Stomach (tissue), 9 donors: Measurements from ENCODE around the gene PLEKHD1. TPM values are rescaled to one million over a fixed set of nuclear protein-coding genes. Genes with fewer than 3 reads are reported as not detected.

Source experiments
- DNase-seq, 2 donors: peaks; one replicate each; pipeline versions ENCODE4 v3.0.0 to v3.0.0-alpha.2; 2013 to 2019
- H3K27ac ChIP-seq, 5 donors: fragments of 200-600 bp in 4 of 5; sonication (generic) in 4 of 5; one replicate each; pipeline ENCODE4 v1.5.1; 2013 to 2019; ENCODE audit warnings: mild to moderate bottlenecking in 1 of 5, moderate library complexity in 1 of 5
- H3K27me3 ChIP-seq, 3 donors: fragments of 200-600 bp; sonication (generic); one replicate each; pipeline ENCODE4 v1.5.1; 2017 to 2019; ENCODE audit warnings: mixed run types in 1 of 3
- H3K36me3 ChIP-seq, 4 donors: fragments of 200-600 bp; sonication (generic); 1 replicate in 3 of 4; 2 replicates in 1 of 4; pipeline ENCODE4 v1.5.1; 2016 to 2019
- H3K4me1 ChIP-seq, 4 donors: fragments of 200-600 bp; sonication (generic); one replicate each; pipeline ENCODE4 v1.5.1; 2016 to 2019
- H3K4me3 ChIP-seq, 4 donors: fragments of 200-600 bp; sonication (generic) in 3 of 4; one replicate each; pipeline ENCODE4 v1.5.1; 2016 to 2019; ENCODE audit warnings: mild to moderate bottlenecking in 1 of 4
- H3K9me3 ChIP-seq, 4 donors: fragments of 200-600 bp; sonication (generic); one replicate each; pipeline ENCODE4 v1.5.1; 2016 to 2019
- EP300 ChIP-seq: sonication (generic); formaldehyde crosslinking; IDR thresholded peaks from one replicate; pipeline ENCODE4 v1.6.1; 2017; ENCODE audit warnings: antibody characterized with exemption
- POLR2A ChIP-seq, 4 donors: fragments of 450-650 bp; IDR thresholded peaks; one replicate each; pipeline ENCODE4 v1.6.1; 2016; ENCODE audit warnings: antibody characterized with exemption in 4 of 4, control low read depth in 2 of 4, mild to moderate bottlenecking in 1 of 4, moderate library complexity in 1 of 4
- POLR2AphosphoS5 ChIP-seq, 3 donors: sonication (generic); formaldehyde crosslinking; IDR thresholded peaks; one replicate each; pipeline ENCODE4 v1.6.1; 2016; ENCODE audit warnings: antibody characterized with exemption in 3 of 3
- WGBS, 5 donors: extraction: QIAGEN DNeasy Blood & Tissue Kit in 3 of 5; methylation state at CpG; one replicate each; pipeline versions ENCODE4 v1.1.5 to v1.1.7; 2013 to 2018; 5-methylcytosine and 5-hydroxymethylcytosine counted together
- intact Hi-C: fragments of 100-400 bp; cut with DNase I; formaldehyde crosslinking; loops from one replicate; pipeline ENCODE4 v1.15.1; 2023; ENCODE audit warnings: low total_unique reads
- polyA plus RNA-seq, 3 donors: library from polyadenylated mRNA; stranded (reverse); fragments of 200-250 nt; gene quantifications; one replicate each; pipeline ENCODE4 v1.2.3, GENCODE V29; 2013
- total RNA-seq, 5 donors: library from RNA; depleted of rRNA; stranded (reverse); fragments of >200 nt; gene quantifications; one replicate each; pipeline versions ENCODE4 v1.1.0 to v1.2.3, GENCODE V29; 2014 to 2016
- TF ChIP-seq, protein P1 (sequence below), 7 experiments: fragments of 450-650 bp in 4 of 7; fragments of 200-600 bp in 3 of 7; sonication (generic) in 3 of 7; IDR thresholded peaks; one replicate each; pipeline ENCODE4 v1.5.1; 2016 to 2019; ENCODE audit warnings: antibody characterized with exemption in 7 of 7, control low read depth in 2 of 7, mild to moderate bottlenecking in 1 of 7
- donor health status: healthy with polysubstance abuse.
- donor health status: Bipolar disorder and iron deficiency.
- donor health status: healthy.

PLEKHD1 gene
- total and polyA plus RNA-seq, 8 donors = 0.08 to 0.55 (median 0.14) TPM; not detected in 4

DNA sequence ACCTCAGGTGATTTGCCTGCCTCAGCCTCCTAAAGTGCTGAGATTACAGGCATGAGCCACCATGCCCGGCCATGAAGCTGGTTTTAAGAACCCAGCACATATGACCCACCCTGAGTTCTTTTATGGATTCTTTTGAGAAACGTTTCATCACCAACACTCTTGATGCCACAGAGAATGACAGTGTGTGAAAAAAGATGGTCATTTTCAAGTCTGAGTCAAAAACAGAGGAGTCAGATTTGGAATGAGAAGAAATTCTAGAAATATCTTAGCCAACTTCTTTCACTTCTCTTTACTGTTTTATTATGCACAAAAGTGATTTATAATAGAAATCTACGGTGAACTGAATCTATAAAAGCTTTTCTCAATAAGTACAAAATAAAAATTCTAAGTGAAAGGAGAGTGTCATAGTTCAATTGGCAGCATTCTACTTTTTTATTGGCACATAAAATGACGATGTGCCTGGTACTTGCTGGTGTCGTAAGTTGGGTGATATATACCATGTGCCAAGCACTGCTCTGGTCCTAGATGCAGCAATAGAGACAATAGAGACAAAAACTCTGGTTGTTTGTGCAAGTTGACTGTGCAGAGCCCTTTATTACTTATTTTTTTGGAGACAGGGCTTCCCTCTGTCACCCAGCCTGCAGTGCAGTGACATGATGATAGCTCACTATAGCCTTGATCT, 56.3 kb downstream of the PLEKHD1 start:
- 75 to 83% (median 82%) methylated on average over 5 of the region's 5 CpGs for whole genome bisulfite sequencing, 5 donors
- Histone ChIP-seq H3K9me3 (no peaks in the 10 kb centered on the region), H3K27ac (no peak overlapping the region), H3K36me3 (no peaks in the 10 kb centered on the region), H3K4me1 (no peaks in the 10 kb centered on the region), H3K4me3 (no peak overlapping the region), H3K27me3 (peaks cover 0 to 35% (median 0%) of the 10 kb centered on the region in 3 donors)
- TF ChIP-seq POLR2AphosphoS5 (IDR thresholded peaks at IDR 0.05) (no peak), EP300 (no peak), POLR2A (IDR thresholded peaks at IDR 0.05) (no peak)
- TF ChIP-seq, protein P1, sequence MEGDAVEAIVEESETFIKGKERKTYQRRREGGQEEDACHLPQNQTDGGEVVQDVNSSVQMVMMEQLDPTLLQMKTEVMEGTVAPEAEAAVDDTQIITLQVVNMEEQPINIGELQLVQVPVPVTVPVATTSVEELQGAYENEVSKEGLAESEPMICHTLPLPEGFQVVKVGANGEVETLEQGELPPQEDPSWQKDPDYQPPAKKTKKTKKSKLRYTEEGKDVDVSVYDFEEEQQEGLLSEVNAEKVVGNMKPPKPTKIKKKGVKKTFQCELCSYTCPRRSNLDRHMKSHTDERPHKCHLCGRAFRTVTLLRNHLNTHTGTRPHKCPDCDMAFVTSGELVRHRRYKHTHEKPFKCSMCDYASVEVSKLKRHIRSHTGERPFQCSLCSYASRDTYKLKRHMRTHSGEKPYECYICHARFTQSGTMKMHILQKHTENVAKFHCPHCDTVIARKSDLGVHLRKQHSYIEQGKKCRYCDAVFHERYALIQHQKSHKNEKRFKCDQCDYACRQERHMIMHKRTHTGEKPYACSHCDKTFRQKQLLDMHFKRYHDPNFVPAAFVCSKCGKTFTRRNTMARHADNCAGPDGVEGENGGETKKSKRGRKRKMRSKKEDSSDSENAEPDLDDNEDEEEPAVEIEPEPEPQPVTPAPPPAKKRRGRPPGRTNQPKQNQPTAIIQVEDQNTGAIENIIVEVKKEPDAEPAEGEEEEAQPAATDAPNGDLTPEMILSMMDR (IDR thresholded peaks at IDR 0.05) = no peak
- no peak for DNase-seq
- intact Hi-C loops = no loop called here

DNA sequence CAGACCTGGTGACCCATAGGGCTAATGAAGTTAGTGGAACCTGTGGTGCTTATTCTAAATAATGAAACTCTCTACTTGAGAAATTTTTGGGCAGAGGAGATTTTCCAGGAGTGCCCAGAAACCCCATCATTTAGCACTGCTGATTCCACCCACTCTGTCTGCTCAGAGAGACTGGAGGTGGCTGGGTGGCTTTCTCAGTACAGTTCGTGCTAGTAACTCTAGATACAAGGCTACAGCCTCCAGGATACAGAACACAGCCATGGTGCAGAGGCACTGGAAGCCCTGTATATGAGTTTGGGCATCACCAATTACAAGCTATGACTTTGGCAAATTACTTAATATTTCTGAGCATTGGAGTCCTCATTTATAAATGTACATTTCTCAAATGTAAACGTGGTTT, 57.8 kb downstream of the PLEKHD1 start:
- TF ChIP-seq POLR2AphosphoS5 (IDR thresholded peaks at IDR 0.05) (no peak), EP300 (no peak), POLR2A (IDR thresholded peaks at IDR 0.05) (no peak)
- TF ChIP-seq, protein P1 (IDR thresholded peaks at IDR 0.05) = no peak
- intact Hi-C loops = no loop called here
- WGBS, 5 donors = 40 to 65% (median 50%) methylated on average over 2 of the region's 2 CpGs

DNA sequence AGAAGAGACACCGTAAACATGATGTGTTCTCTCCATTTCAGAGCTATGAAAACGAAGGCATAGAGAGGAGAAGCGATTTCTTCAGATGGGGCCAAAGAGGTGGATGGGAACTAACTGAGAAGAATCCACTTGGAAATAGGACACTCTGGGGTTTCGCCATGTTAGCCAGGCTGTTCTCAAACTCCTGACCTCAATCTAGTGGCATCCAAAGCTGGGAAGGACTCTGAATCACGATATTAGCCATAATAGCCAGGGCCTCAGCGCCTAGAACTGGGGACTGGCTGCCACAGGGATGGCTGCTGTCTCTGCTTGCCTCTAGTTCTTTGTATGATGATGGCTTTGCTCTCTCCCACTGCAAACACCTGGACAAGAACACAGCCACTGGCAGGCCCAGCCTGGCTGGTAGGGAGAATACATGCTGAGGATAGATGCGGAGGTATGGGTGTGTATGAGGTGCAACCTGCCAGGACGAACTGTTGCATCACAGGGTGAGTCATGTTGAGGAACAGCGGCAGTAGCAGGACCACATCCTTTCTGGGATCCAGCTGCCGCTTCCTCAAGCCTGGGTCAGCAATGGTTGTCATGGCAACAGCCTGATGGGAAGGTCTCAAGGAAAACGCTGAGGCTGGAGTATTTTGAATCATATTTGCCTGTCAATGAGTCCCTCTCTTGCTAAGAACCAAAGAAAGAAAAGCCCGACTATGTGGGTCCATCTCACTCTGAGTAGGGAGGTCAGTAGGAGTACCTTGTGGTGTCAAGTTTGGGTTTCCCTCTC, 59.0 kb downstream of the PLEKHD1 start:
- Histone ChIP-seq H3K4me3 (no peak overlapping the region), H3K4me1 (peaks cover 0 to 8% (median 3%) of the 10 kb centered on the region in 4 donors), H3K9me3 (no peaks in the 10 kb centered on the region), H3K27ac (no peak overlapping the region), H3K36me3 (no peaks in the 10 kb centered on the region), H3K27me3 (peaks cover 0 to 51% (median 13%) of the 10 kb centered on the region in 3 donors)
- TF ChIP-seq POLR2A (IDR thresholded peaks at IDR 0.05) (no peak), EP300 (no peak), POLR2AphosphoS5 (IDR thresholded peaks at IDR 0.05) (peak in 1 of 3 donors; percentile 50)
- TF ChIP-seq, protein P1 (IDR thresholded peaks at IDR 0.05) = no peak
- intact Hi-C loops = no loop called here
- DNase-seq = peak; percentile 46 to 71
- WGBS, 5 donors = 46 to 53% (median 50%) methylated on average over 12 of the region's 12 CpGs

More for the DNA sequence above, 57.8 kb downstream of the PLEKHD1 start:
- H3K4me1 ChIP-seq = no peaks in the 10 kb centered on the region
- H3K27me3 ChIP-seq = peaks cover 0 to 38% (median under 1%) of the 10 kb centered on the region in 3 donors
- H3K9me3 ChIP-seq = no peaks in the 10 kb centered on the region
- DNase-seq = no peak
- H3K27ac ChIP-seq = no peak overlapping the region
- no peak overlapping the region for H3K4me3 ChIP-seq
- H3K36me3 ChIP-seq = no peaks in the 10 kb centered on the region

DNA sequence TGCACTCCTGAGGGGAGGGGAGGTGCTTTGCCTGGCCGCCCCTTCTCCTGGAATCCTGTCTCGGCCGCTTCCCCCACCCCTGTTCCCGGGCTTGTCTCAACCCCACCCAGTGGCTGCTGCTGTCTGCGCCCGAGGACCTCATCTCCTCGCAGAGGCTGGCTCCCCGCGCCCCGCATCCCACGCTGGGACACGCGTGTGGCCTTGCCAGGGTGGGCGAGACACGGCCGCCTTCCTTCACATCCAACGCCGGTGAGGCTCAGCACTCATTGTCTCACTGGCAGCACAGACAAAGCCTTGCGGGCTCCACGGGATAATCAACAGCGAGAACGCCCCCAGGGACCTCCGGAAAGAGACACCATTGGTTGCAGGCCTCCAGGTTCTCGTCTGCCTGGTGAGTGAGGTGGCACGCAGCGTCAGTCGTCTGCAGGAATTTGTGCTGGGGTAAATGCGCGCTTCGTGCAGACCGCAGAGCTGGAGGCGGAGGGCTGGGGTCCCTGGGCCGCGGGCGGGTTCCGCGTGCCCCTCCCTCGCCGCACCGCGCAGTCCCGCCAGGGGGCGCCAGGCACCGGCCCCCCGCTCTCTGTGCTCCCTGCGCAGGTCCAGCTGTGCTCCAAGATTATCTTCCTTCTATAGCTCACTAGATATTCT, 63.3 kb downstream of the PLEKHD1 start:
- Histone ChIP-seq H3K9me3 (no peaks in the 10 kb centered on the region), H3K27ac (no peak overlapping the region), H3K27me3 (peaks cover 0 to 93% (median 24%) of the 10 kb centered on the region in 3 donors), H3K36me3 (no peaks in the 10 kb centered on the region), H3K4me1 (peaks cover 0 to 8% (median 3%) of the 10 kb centered on the region in 4 donors), H3K4me3 (peak overlapping the region in 1 of 4 donors; percentile 26)
- peak in 1 of 2 donors; percentile 75 for DNase-seq
- 12 to 29% (median 14%) methylated on average over 26 to 46 of the region's 46 CpGs for WGBS, 5 donors
- TF ChIP-seq EP300 (no peak), POLR2AphosphoS5 (IDR thresholded peaks at IDR 0.05) (no peak), POLR2A (IDR thresholded peaks at IDR 0.05) (no peak)
- TF ChIP-seq, protein P1 (IDR thresholded peaks at IDR 0.05) = peak in 3 of 7 experiments; percentile 16 to 45 (median 30)
- intact Hi-C loops = no loop called here
